GM12878 (cell line): Measurements from ENCODE around the gene CBY3.

Experiments
- EP300 ChIP-seq, 2 experiments: fragments of 150-350 bp in 1 of 2; IDR thresholded peaks; 2 replicates each; pipeline ENCODE4 v1.6.1; 2011 to 2012; ENCODE audit warnings: low read depth in 2 of 2, low read length in 2 of 2, borderline replicate concordance in 1 of 2, improper control_type of control experiment in 1 of 2, inconsistent platforms in 1 of 2; ENCODE audit not compliant: control insufficient read depth in 1 of 2
- MEF2A ChIP-seq: IDR thresholded peaks from 2 replicates; pipeline ENCODE4 v1.6.1; 2011; ENCODE audit warnings: low read depth, mild to moderate bottlenecking, low read length, moderate library complexity; ENCODE audit not compliant: insufficient read depth
- TF ChIP-seq, protein P1 (sequence below), 3 experiments: IDR thresholded peaks in 2 of 3; conservative IDR thresholded peaks in 1 of 3; 2 replicates each; pipeline ENCODE4 v1.5.1; 2011; ENCODE audit warnings: low read depth in 3 of 3, low read length in 3 of 3, mild to moderate bottlenecking in 3 of 3, control low read depth in 2 of 3, moderate library complexity in 2 of 3, inconsistent platforms in 1 of 3, mixed read lengths in 1 of 3; ENCODE audit not compliant: control insufficient read depth in 2 of 3, insufficient read depth in 1 of 3; ENCODE audit errors: extremely low read depth in 1 of 3

- no peak for TF ChIP-seq EP300 (IDR thresholded peaks at IDR 0.05; ENCODE audit: borderline replicate concordance in 1 of 2, control insufficient read depth in 1 of 2, low read depth in 2 of 2, low read length in 2 of 2)
- no peak for TF ChIP-seq MEF2A
- TF ChIP-seq, protein P1, sequence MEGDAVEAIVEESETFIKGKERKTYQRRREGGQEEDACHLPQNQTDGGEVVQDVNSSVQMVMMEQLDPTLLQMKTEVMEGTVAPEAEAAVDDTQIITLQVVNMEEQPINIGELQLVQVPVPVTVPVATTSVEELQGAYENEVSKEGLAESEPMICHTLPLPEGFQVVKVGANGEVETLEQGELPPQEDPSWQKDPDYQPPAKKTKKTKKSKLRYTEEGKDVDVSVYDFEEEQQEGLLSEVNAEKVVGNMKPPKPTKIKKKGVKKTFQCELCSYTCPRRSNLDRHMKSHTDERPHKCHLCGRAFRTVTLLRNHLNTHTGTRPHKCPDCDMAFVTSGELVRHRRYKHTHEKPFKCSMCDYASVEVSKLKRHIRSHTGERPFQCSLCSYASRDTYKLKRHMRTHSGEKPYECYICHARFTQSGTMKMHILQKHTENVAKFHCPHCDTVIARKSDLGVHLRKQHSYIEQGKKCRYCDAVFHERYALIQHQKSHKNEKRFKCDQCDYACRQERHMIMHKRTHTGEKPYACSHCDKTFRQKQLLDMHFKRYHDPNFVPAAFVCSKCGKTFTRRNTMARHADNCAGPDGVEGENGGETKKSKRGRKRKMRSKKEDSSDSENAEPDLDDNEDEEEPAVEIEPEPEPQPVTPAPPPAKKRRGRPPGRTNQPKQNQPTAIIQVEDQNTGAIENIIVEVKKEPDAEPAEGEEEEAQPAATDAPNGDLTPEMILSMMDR (IDR thresholded peaks at IDR 0.05 in 2 of 3, conservative IDR thresholded peaks at IDR 0.05 in 1 of 3; ENCODE audit: control insufficient read depth in 2 of 3, extremely low read depth in 1 of 3, insufficient read depth in 1 of 3, low read depth in 3 of 3, low read length in 3 of 3): peak; percentile 35 to 66 (median 59)
Observed at GRCh38 chr5:179679014-179679674, 1.7 kb downstream of the CBY3 start.
